ENCODE measurements around the gene SH3GLB2.

- TF ChIP-seq, protein P1, sequence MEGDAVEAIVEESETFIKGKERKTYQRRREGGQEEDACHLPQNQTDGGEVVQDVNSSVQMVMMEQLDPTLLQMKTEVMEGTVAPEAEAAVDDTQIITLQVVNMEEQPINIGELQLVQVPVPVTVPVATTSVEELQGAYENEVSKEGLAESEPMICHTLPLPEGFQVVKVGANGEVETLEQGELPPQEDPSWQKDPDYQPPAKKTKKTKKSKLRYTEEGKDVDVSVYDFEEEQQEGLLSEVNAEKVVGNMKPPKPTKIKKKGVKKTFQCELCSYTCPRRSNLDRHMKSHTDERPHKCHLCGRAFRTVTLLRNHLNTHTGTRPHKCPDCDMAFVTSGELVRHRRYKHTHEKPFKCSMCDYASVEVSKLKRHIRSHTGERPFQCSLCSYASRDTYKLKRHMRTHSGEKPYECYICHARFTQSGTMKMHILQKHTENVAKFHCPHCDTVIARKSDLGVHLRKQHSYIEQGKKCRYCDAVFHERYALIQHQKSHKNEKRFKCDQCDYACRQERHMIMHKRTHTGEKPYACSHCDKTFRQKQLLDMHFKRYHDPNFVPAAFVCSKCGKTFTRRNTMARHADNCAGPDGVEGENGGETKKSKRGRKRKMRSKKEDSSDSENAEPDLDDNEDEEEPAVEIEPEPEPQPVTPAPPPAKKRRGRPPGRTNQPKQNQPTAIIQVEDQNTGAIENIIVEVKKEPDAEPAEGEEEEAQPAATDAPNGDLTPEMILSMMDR (IDR thresholded peaks at IDR 0.05): no peak
- TF ChIP-seq ZFX (IDR thresholded peaks at IDR 0.05; ENCODE audit: borderline replicate concordance): no peak
Measured at GRCh38 chr9:129026442-129027223, 1.5 kb downstream of the SH3GLB2 start.

Measured in 22Rv1 (cell line).